ENCODE results near the gene FRMD4A. TPM values are rescaled to one million over a fixed set of nuclear protein-coding genes. Genes with fewer than 3 reads are reported as not detected.

Gene FRMD4A
- total and polyA plus RNA-seq, 8 donors, result 6.9 to 25.3 (median 11.3) TPM

DNA sequence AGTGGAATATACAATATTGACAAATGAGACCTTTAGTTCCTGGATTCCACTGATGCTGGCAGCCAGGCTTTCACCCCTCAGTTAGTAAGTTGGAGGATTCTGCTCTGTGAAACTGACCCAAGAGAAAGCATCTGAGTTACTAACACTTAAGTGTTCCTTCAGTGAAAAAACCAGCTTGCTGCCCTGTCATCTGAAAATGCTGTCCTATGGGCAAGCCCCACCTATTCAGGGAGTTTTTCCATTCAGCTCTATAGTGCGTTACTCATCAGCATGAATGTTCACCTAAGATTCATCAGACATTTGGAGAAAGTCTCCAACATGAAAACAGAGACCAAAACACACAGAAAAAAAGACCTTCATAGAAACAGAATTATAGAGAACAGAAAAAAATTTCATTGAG lies 706.1 kb downstream of the FRMD4A start:
- TF ChIP-seq POLR2AphosphoS5 (IDR thresholded peaks at IDR 0.05), result no peak
- no peak for TF ChIP-seq EP300 (IDR thresholded peaks at IDR 0.05)
- TF ChIP-seq, protein P1, sequence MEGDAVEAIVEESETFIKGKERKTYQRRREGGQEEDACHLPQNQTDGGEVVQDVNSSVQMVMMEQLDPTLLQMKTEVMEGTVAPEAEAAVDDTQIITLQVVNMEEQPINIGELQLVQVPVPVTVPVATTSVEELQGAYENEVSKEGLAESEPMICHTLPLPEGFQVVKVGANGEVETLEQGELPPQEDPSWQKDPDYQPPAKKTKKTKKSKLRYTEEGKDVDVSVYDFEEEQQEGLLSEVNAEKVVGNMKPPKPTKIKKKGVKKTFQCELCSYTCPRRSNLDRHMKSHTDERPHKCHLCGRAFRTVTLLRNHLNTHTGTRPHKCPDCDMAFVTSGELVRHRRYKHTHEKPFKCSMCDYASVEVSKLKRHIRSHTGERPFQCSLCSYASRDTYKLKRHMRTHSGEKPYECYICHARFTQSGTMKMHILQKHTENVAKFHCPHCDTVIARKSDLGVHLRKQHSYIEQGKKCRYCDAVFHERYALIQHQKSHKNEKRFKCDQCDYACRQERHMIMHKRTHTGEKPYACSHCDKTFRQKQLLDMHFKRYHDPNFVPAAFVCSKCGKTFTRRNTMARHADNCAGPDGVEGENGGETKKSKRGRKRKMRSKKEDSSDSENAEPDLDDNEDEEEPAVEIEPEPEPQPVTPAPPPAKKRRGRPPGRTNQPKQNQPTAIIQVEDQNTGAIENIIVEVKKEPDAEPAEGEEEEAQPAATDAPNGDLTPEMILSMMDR (IDR thresholded peaks at IDR 0.05), result no peak
- no peak for TF ChIP-seq POLR2A (IDR thresholded peaks at IDR 0.05)
- Histone ChIP-seq H3K27ac (no peak overlapping the region), H3K27me3 (no peaks in the 10 kb centered on the region), H3K36me3 (peaks cover 3 to 50% (median 48%) of the 10 kb centered on the region in 4 donors), H3K9me3 (no peaks in the 10 kb centered on the region), H3K4me1 (peaks cover 0 to 23% (median 8%) of the 10 kb centered on the region in 4 donors), H3K4me3 (no peak overlapping the region)
- intact Hi-C loops (cut with DNase I; ENCODE audit: low total_unique reads), result no loop called here
- 92 to 100% (median 96%) methylated on average over 1 of the region's 1 CpG for WGBS, 5 donors
- no peak for DNase-seq

DNA sequence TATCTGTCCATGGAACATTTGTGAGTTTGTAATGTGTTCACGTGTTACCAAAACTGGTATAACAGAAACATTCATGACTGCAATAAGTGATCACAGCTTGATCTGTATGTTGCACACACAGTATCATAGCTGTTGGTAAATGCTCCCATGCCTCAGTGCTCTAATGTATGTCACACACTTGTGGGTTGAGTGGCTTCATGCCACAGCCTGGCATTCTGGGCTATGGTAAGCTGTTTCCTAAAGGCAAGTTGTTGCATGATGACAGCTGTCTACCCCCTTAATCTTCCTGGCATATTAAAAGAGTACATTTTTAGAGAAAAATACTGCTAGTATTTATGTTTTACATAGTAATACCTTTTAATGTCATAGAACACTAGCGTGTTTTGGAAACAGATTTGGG lies 708.8 kb downstream of the FRMD4A start:
- intact Hi-C loops (cut with DNase I; ENCODE audit: low total_unique reads), result no loop called here

DNA sequence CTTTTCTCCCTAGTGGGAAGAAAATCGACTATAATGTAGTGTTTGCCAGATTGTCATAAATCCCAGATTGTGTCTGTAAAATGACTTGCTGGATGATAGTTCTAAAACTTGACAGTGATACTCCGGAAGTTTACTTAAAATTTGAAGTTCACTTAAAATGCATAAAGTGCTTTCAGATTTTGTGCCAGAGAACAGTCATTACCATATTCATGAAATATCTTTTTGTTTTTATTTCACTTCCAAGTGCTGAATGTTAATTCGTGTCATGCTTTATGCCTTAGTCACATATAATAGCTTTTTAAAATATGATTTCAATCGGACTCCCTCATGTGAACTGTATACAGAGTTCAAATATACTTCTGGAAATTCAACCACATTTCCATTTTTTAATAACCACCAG lies 713.6 kb downstream of the FRMD4A start:
- Histone ChIP-seq H3K27me3 (no peaks in the 10 kb centered on the region), H3K4me3 (no peak overlapping the region), H3K27ac (no peak overlapping the region), H3K9me3 (no peaks in the 10 kb centered on the region), H3K36me3 (peaks cover 10 to 99% (median 84%) of the 10 kb centered on the region in 4 donors), H3K4me1 (peaks cover 0 to 18% (median 0%) of the 10 kb centered on the region in 4 donors)
- intact Hi-C loops (cut with DNase I; ENCODE audit: low total_unique reads), result no loop called here
- WGBS, 5 donors, result 71 to 89% (median 78%) methylated on average over 4 of the region's 4 CpGs
- no peak for TF ChIP-seq POLR2A (IDR thresholded peaks at IDR 0.05)
- TF ChIP-seq EP300 (IDR thresholded peaks at IDR 0.05), result no peak
- TF ChIP-seq, protein P1 (IDR thresholded peaks at IDR 0.05), result no peak
- no peak for TF ChIP-seq POLR2AphosphoS5 (IDR thresholded peaks at IDR 0.05)
- no peak for DNase-seq

More for the DNA sequence above, 708.8 kb downstream of the FRMD4A start:
- Histone ChIP-seq H3K4me1 (peaks cover 0 to 5% (median under 1%) of the 10 kb centered on the region in 4 donors), H3K36me3 (peaks cover 3 to 74% (median 66%) of the 10 kb centered on the region in 4 donors), H3K4me3 (no peak overlapping the region), H3K27ac (no peak overlapping the region), H3K9me3 (no peaks in the 10 kb centered on the region), H3K27me3 (no peaks in the 10 kb centered on the region)
- 50 to 99% (median 96%) methylated on average over 2 of the region's 2 CpGs for WGBS, 5 donors
- TF ChIP-seq POLR2A (IDR thresholded peaks at IDR 0.05), result no peak
- TF ChIP-seq EP300 (IDR thresholded peaks at IDR 0.05), result no peak
- no peak for TF ChIP-seq POLR2AphosphoS5 (IDR thresholded peaks at IDR 0.05)
- TF ChIP-seq, protein P1 (IDR thresholded peaks at IDR 0.05), result no peak
- DNase-seq, result no peak

DNA sequence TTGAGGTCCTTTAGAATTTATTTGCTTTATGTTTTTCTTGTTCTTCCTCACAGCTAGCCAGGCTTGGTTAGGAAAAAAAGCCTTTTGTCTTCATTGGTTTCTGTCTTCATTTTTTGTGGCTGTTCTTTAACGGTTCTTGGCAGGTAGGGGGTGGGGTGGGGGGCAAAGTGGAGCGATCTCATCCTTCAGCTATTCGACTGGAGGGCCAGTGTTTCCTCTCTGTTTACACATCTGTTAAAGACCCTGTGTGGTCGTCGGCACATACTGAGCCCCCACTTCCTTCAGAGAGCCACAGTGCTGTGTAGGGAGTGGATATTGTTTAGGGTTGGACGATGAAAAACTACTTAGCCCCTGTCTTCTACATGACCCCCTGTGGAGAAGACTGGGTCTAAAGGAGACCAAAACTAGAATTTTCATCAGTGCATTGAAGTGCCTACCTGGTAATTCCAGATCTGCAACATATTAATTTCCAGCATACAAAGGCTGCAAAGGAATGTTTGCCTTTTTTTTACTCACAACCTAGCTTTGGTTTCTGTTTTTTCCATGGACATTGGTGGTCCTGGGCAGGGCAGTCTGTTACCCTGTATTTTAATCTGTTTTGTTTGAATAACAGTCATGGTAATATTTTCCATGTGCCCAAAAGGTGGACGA lies 714.9 kb downstream of the FRMD4A start:
- TF ChIP-seq EP300 (IDR thresholded peaks at IDR 0.05), result no peak
- no peak for TF ChIP-seq POLR2A (IDR thresholded peaks at IDR 0.05)
- TF ChIP-seq POLR2AphosphoS5 (IDR thresholded peaks at IDR 0.05), result no peak
- TF ChIP-seq, protein P1 (IDR thresholded peaks at IDR 0.05), result no peak
- H3K4me1 ChIP-seq, result peaks cover 0 to 18% (median 0%) of the 10 kb centered on the region in 4 donors
- intact Hi-C loops (cut with DNase I; ENCODE audit: low total_unique reads), result no loop called here
- H3K27ac ChIP-seq, result no peak overlapping the region
- H3K4me3 ChIP-seq, result no peak overlapping the region
- peaks cover 10 to 99% (median 84%) of the 10 kb centered on the region in 4 donors for H3K36me3 ChIP-seq
- WGBS, 5 donors, result 54 to 69% (median 62%) methylated on average over 7 of the region's 7 CpGs
- H3K9me3 ChIP-seq, result no peaks in the 10 kb centered on the region
- no peak for DNase-seq
- H3K27me3 ChIP-seq, result no peaks in the 10 kb centered on the region

All from stomach (tissue), 9 donors.